WERI-Rb-1 (cell line): ENCODE measurements around the gene RHOT2.

Experiments used
- DNase-seq: peaks from one replicate; pipeline ENCODE4 v3.0.0-alpha.2; 2020
- H3K27ac ChIP-seq: fragments of 250-450 bp; sonication (Bioruptor Pico); 2 replicates; pipeline ENCODE4 v1.5.1; 2020; ENCODE audit warnings: mild to moderate bottlenecking, moderate library complexity
- H3K27me3 ChIP-seq: fragments of 250-450 bp; sonication (Bioruptor Pico); 2 replicates; pipeline ENCODE4 v1.5.1; 2021; ENCODE audit warnings: mild to moderate bottlenecking, low read depth, moderate library complexity; ENCODE audit not compliant: insufficient read depth, severe bottlenecking
- H3K36me3 ChIP-seq: fragments of 250-450 bp; sonication (Bioruptor Pico); 2 replicates; pipeline ENCODE4 v1.5.1; 2020; ENCODE audit warnings: mild to moderate bottlenecking, moderate library complexity
- H3K4me3 ChIP-seq: 2 replicates; pipeline ENCODE4 v1.5.1; 2011; ENCODE audit warnings: low read depth, mild to moderate bottlenecking, control low read depth, low read length
- H3K9me3 ChIP-seq: fragments of 250-450 bp; sonication (Bioruptor Pico); 2 replicates; pipeline ENCODE4 v1.5.1; 2021; ENCODE audit warnings: mild to moderate bottlenecking, moderate library complexity; ENCODE audit not compliant: severe bottlenecking
- CTCF ChIP-seq: IDR thresholded peaks from 2 replicates; pipeline ENCODE4 v1.5.1; 2011; ENCODE audit warnings: low read depth, mild to moderate bottlenecking, control low read depth, inconsistent platforms, low read length

RHOT2 gene

GRCh38 chr16:694863-695354 is 27.0 kb downstream of the RHOT2 start:
- no peak for DNase-seq
- Histone ChIP-seq H3K27me3 (no peaks in the 10 kb centered on the region), H3K36me3 (peaks cover 11% of the 10 kb centered on the region), H3K9me3 (no peaks in the 10 kb centered on the region), H3K4me3 (no peak overlapping the region), H3K27ac (no peak overlapping the region)
- TF ChIP-seq CTCF = no peak

- Histone ChIP-seq H3K36me3 (peaks cover 11% of the 10 kb centered on the region), H3K27me3 (no peaks in the 10 kb centered on the region), H3K4me3 (no peak overlapping the region), H3K27ac (no peak overlapping the region), H3K9me3 (no peaks in the 10 kb centered on the region)
- no peak for DNase-seq
- no peak for TF ChIP-seq CTCF
Measured at GRCh38 chr16:695355-696089, 27.6 kb downstream of the RHOT2 start.

- Histone ChIP-seq H3K36me3 (peaks cover 23% of the 10 kb centered on the region), H3K4me3 (no peak overlapping the region), H3K27ac (no peak overlapping the region), H3K9me3 (no peaks in the 10 kb centered on the region), H3K27me3 (no peaks in the 10 kb centered on the region)
- DNase-seq = no peak
- TF ChIP-seq CTCF = no peak
Measured at GRCh38 chr16:698911-699671, 31.2 kb downstream of the RHOT2 start.

- DNase-seq = no peak
- no peak overlapping the region for H3K4me3 ChIP-seq
- TF ChIP-seq CTCF = no peak
Measured at GRCh38 chr16:700684-701584, 33.0 kb downstream of the RHOT2 start.

GRCh38 chr16:702341-702740 is 34.4 kb downstream of the RHOT2 start:
- Histone ChIP-seq H3K4me3 (no peak overlapping the region), H3K27me3 (peaks cover 4% of the 10 kb centered on the region), H3K27ac (no peak overlapping the region), H3K36me3 (peaks cover 18% of the 10 kb centered on the region), H3K9me3 (no peaks in the 10 kb centered on the region)
- DNase-seq = no peak
- no peak for TF ChIP-seq CTCF

More at GRCh38 chr16:700684-701584, 33.0 kb downstream of the RHOT2 start:
- H3K36me3 ChIP-seq = peaks cover 18% of the 10 kb centered on the region
- H3K27ac ChIP-seq = no peak overlapping the region
- no peaks in the 10 kb centered on the region for H3K27me3 ChIP-seq
- H3K9me3 ChIP-seq = no peaks in the 10 kb centered on the region
